Measurements from ENCODE around the gene GPAT3.

- TF ChIP-seq POLR2A (IDR thresholded peaks at IDR 0.05) (no peak), CTCF (IDR thresholded peaks at IDR 0.05) (no peak)
Observed at GRCh38 chr4:83569429-83569828, 33.5 kb downstream of the GPAT3 start.

All from body of pancreas (tissue), 4 donors.